K562 (cell line): ENCODE measurements around the gene CRKL. TPM values are rescaled to one million over a fixed set of nuclear protein-coding genes. Genes with fewer than 3 reads are reported as not detected.
A peak's percentile ranks its signal among the peaks of the same experiment; 100 is the strongest.

ENCODE experiments used
- HEY1 ChIP-seq: fragments of 250-450 bp; sonication (Bioruptor Pico); IDR thresholded peaks from 2 replicates; pipeline ENCODE4 v1.5.0; 2020; ENCODE audit warnings: mild to moderate bottlenecking, moderate library complexity, borderline replicate concordance
- IRF9 ChIP-seq: fragments of 450-650 bp; IDR thresholded peaks from 2 replicates; pipeline ENCODE4 v1.6.1; 2016; ENCODE audit warnings: missing biosample characterization, missing genetic modification characterization
- MCM3 ChIP-seq: fragments of 450-650 bp; IDR thresholded peaks from 2 replicates; pipeline ENCODE4 v1.6.1; 2016
- NFRKB ChIP-seq: fragments of 450-650 bp; IDR thresholded peaks from 2 replicates; pipeline ENCODE4 v1.6.1; 2016; ENCODE audit warnings: low read depth
- PKNOX1 ChIP-seq: fragments of 450-650 bp; IDR thresholded peaks from 2 replicates; pipeline ENCODE4 v1.6.1; 2016
- RREB1 ChIP-seq: fragments of 250-450 bp; sonication (Bioruptor Pico); IDR thresholded peaks from 2 replicates; pipeline ENCODE4 v1.4.0; 2020
- ZNF12 ChIP-seq: sonication (generic); formaldehyde crosslinking; IDR thresholded peaks from 2 replicates; pipeline ENCODE4 v1.4.0; 2020; ENCODE audit warnings: mild to moderate bottlenecking, missing genetic modification reagents
- ZNF318 ChIP-seq, 2 experiments: fragments of 450-650 bp; IDR thresholded peaks; 2 replicates each; pipeline ENCODE4 v1.6.1; 2016; ENCODE audit warnings: mild to moderate bottlenecking in 2 of 2, borderline replicate concordance in 1 of 2, low read depth in 1 of 2, moderate library complexity in 1 of 2
- polyA plus RNA-seq, 8 experiments: library from polyadenylated mRNA; depleted of rRNA in 4 of 8; stranded (reverse) in 5 of 8; unstranded in 3 of 8; fragments of >200 nt; fragmentation: Nextera tagmentation in 2 of 8; fragmentation: Illumina TruSeq in 1 of 8; extraction: Ambion mirVana in 2 of 8; extraction: Trizol in 1 of 8; gene quantifications; 2 replicates each; pipeline versions ENCODE4 v1.2.1 to v1.2.3, GENCODE V29; 2011 to 2014; ENCODE audit warnings: inconsistent platforms in 1 of 8, missing spikeins in 1 of 8
- total RNA-seq, 7 experiments: library from RNA; depleted of rRNA in 6 of 7; stranded (reverse); fragments of >200 nt in 6 of 7; fragmentation: Illumina TruSeq in 2 of 7; extraction: Trizol in 2 of 7; gene quantifications; 2 replicates each; pipeline versions ENCODE4 v1.2.1 to v1.2.3, GENCODE V29; 2011 to 2021; ENCODE audit warnings: low replicate concordance in 1 of 7

CRKL gene
- total and polyA plus RNA-seq, 9 of the 15 experiments (the other 6 are each of a cell fraction or from before 2014, with no cell fraction given): 100 to 263 (median 124) TPM

GRCh38 chr22:20972933-20973577 lies 55.8 kb downstream of the CRKL start (continued):
- no peak for TF ChIP-seq ZNF318 (IDR thresholded peaks at IDR 0.05; ENCODE audit: borderline replicate concordance in 1 of 2, low read depth in 1 of 2)
- no peak for TF ChIP-seq PKNOX1
- TF ChIP-seq RREB1: 0 out of 2 replicates have a peak, but pooled peaks have one; percentile 71
- TF ChIP-seq IRF9 (tag): no peak
- no peak for TF ChIP-seq NFRKB
- TF ChIP-seq ZNF12 (CRISPR knock-in tag): no peak
- TF ChIP-seq MCM3: peak; percentile 17; the same call in 1 of the 2 replicates
- TF ChIP-seq HEY1 (CRISPR knock-in tag): no peak
